K562 (cell line): ENCODE measurements around the gene PPP1R13L. TPM values are rescaled to one million over a fixed set of nuclear protein-coding genes. Genes with fewer than 3 reads are reported as not detected.
A peak's percentile ranks its signal among the peaks of the same experiment; 100 is the strongest.

Source experiments
- ARID3B ChIP-seq: fragments of 250-450 bp; sonication (Bioruptor Pico); IDR thresholded peaks from 2 replicates; pipeline ENCODE4 v1.4.0; 2020; ENCODE audit warnings: borderline replicate concordance
- CBFA2T3 ChIP-seq: fragments of 450-650 bp; IDR thresholded peaks from 2 replicates; pipeline ENCODE4 v1.6.1; 2017
- ERF ChIP-seq: fragments of 450-650 bp; formaldehyde crosslinking; IDR thresholded peaks from 2 replicates; pipeline ENCODE4 v1.4.0; 2020; ENCODE audit warnings: mild to moderate bottlenecking, mixed read lengths
- ESRRB ChIP-seq: fragments of 250-450 bp; sonication (Bioruptor Pico); IDR thresholded peaks from 2 replicates; pipeline ENCODE4 v1.5.0; 2020; ENCODE audit warnings: mild to moderate bottlenecking, moderate library complexity, borderline replicate concordance
- EZH2 ChIP-seq: IDR thresholded peaks from 2 replicates; pipeline ENCODE4 v1.6.1; 2012; ENCODE audit warnings: low read depth, mild to moderate bottlenecking, inconsistent platforms, low read length, borderline replicate concordance
- FIP1L1 ChIP-seq: fragments of 200-400 bp; formaldehyde crosslinking; IDR thresholded peaks from 2 replicates; pipeline ENCODE4 v1.6.1; 2018; ENCODE audit warnings: mild to moderate bottlenecking, low read depth, low read length; ENCODE audit not compliant: poor library complexity, severe bottlenecking
- FOXK1 ChIP-seq: sonication (generic); formaldehyde crosslinking; IDR thresholded peaks from 2 replicates; pipeline ENCODE4 v1.8.0; 2022; ENCODE audit warnings: missing genetic modification reagents, mild to moderate bottlenecking, borderline replicate concordance
- FUS ChIP-seq: fragments of 200-400 bp; formaldehyde crosslinking; optimal IDR thresholded peaks from 2 replicates; pipeline ENCODE3; 2017; ENCODE audit warnings: low read depth, low read length
- HNRNPH1 ChIP-seq: fragments of 200-400 bp; formaldehyde crosslinking; optimal IDR thresholded peaks from 2 replicates; pipeline ENCODE3; 2017; ENCODE audit warnings: low read depth, mild to moderate bottlenecking, low read length, moderate library complexity
- IRF2 ChIP-seq: sonication (generic); formaldehyde crosslinking; IDR thresholded peaks from 2 replicates; pipeline ENCODE4 v1.8.1; 2022; ENCODE audit warnings: mild to moderate bottlenecking, missing genetic modification reagents
- NFATC3 ChIP-seq: fragments of 450-650 bp; IDR thresholded peaks from 2 replicates; pipeline ENCODE4 v1.6.1; 2017; ENCODE audit warnings: mild to moderate bottlenecking
- NFE2L1 ChIP-seq: fragments of 450-650 bp; IDR thresholded peaks from 2 replicates; pipeline ENCODE4 v1.6.1; 2016; ENCODE audit warnings: missing genetic modification characterization, low read depth, mild to moderate bottlenecking, missing compliant biosample characterization, moderate library complexity, borderline replicate concordance
- NR2C2 ChIP-seq, 2 experiments: fragments of 200-800 bp in 1 of 2; sonication (Bioruptor generic) in 1 of 2; sonication (generic) in 1 of 2; formaldehyde crosslinking in 1 of 2; IDR thresholded peaks; 2 replicates each; pipeline versions ENCODE4 v1.6.1 to v1.8.0; 2016 to 2022; ENCODE audit warnings: mild to moderate bottlenecking in 1 of 2, missing compliant biosample characterization in 1 of 2, missing genetic modification characterization in 1 of 2, missing genetic modification reagents in 1 of 2
- PCBP2 ChIP-seq: fragments of 200-400 bp; formaldehyde crosslinking; IDR thresholded peaks from 2 replicates; pipeline ENCODE4 v1.6.1; 2018; ENCODE audit warnings: low read length, low read depth, mild to moderate bottlenecking, moderate library complexity; ENCODE audit not compliant: poor library complexity, severe bottlenecking
- PHB ChIP-seq: fragments of 250-450 bp; sonication (Bioruptor Pico); IDR thresholded peaks from 2 replicates; pipeline ENCODE4 v1.5.0; 2021
- POLR3G ChIP-seq: IDR thresholded peaks from 2 replicates; pipeline ENCODE4 v1.6.1; 2011; ENCODE audit not compliant: insufficient read length, insufficient replicate concordance; ENCODE audit errors: extremely low read depth
- SIRT6 ChIP-seq: IDR thresholded peaks from one replicate; pipeline ENCODE4 v1.6.1; 2012; ENCODE audit warnings: low read depth, mild to moderate bottlenecking, control low read depth, inconsistent platforms, low read length, moderate library complexity
- SMARCA4 ChIP-seq: fragments of 450-650 bp; IDR thresholded peaks from 2 replicates; pipeline ENCODE4 v1.6.1; 2016
- TARDBP ChIP-seq: fragments of 450-650 bp; IDR thresholded peaks from 2 replicates; pipeline ENCODE4 v1.6.1; 2016
- U2AF2 ChIP-seq: fragments of 200-400 bp; formaldehyde crosslinking; optimal IDR thresholded peaks from 2 replicates; pipeline ENCODE3; 2017; ENCODE audit warnings: low read depth, mild to moderate bottlenecking, low read length
- USF1 ChIP-seq: sonication (generic); formaldehyde crosslinking; IDR thresholded peaks from 2 replicates; pipeline ENCODE4 v1.9.0; 2022; ENCODE audit warnings: mild to moderate bottlenecking, missing genetic modification reagents
- ZBTB8A ChIP-seq: fragments of 450-650 bp; IDR thresholded peaks from 2 replicates; pipeline ENCODE4 v1.6.1; 2018; ENCODE audit warnings: mild to moderate bottlenecking, moderate library complexity; ENCODE audit not compliant: partially characterized antibody
- ZNF165 ChIP-seq: fragments of 250-450 bp; sonication (Bioruptor Pico); IDR thresholded peaks from 2 replicates; pipeline ENCODE4 v1.4.0; 2020; ENCODE audit warnings: borderline replicate concordance
- ZNF174 ChIP-seq: fragments of 250-450 bp; sonication (Bioruptor Pico); IDR thresholded peaks from 2 replicates; pipeline ENCODE4 v1.4.0; 2020; ENCODE audit warnings: mild to moderate bottlenecking
- ZNF239 ChIP-seq: fragments of 250-450 bp; sonication (Bioruptor Pico); IDR thresholded peaks from 2 replicates; pipeline ENCODE4 v1.4.0; 2020; ENCODE audit warnings: mild to moderate bottlenecking
- ZNF507 ChIP-seq: conservative IDR thresholded peaks from 2 replicates; pipeline ENCODE4 v1.6.1; 2017; ENCODE audit warnings: missing genetic modification characterization, missing compliant biosample characterization
- ZNF707 ChIP-seq: fragments of 250-450 bp; sonication (Bioruptor Pico); conservative IDR thresholded peaks from 2 replicates; pipeline ENCODE4 v1.8.0; 2022; ENCODE audit warnings: inconsistent platforms, mild to moderate bottlenecking, moderate library complexity
- ZSCAN29 ChIP-seq: fragments of 450-650 bp; IDR thresholded peaks from 2 replicates; pipeline ENCODE4 v1.6.1; 2017
- polyA plus RNA-seq, 8 experiments: library from polyadenylated mRNA; depleted of rRNA in 4 of 8; stranded (reverse) in 5 of 8; unstranded in 3 of 8; fragments of >200 nt; fragmentation: Nextera tagmentation in 2 of 8; fragmentation: Illumina TruSeq in 1 of 8; extraction: Ambion mirVana in 2 of 8; extraction: Trizol in 1 of 8; gene quantifications; 2 replicates each; pipeline versions ENCODE4 v1.2.1 to v1.2.3, GENCODE V29; 2011 to 2014; ENCODE audit warnings: inconsistent platforms in 1 of 8, missing spikeins in 1 of 8
- total RNA-seq, 7 experiments: library from RNA; depleted of rRNA in 6 of 7; stranded (reverse); fragments of >200 nt in 6 of 7; fragmentation: Illumina TruSeq in 2 of 7; extraction: Trizol in 2 of 7; gene quantifications; 2 replicates each; pipeline versions ENCODE4 v1.2.1 to v1.2.3, GENCODE V29; 2011 to 2021; ENCODE audit warnings: low replicate concordance in 1 of 7
- TF ChIP-seq, protein P1 (sequence below): fragments of 450-650 bp; IDR thresholded peaks from 2 replicates; pipeline ENCODE4 v1.6.1; 2016; ENCODE audit warnings: missing biosample characterization, missing genetic modification characterization

The PPP1R13L gene
- total and polyA plus RNA-seq, 9 of the 15 experiments (the other 6 are each of a cell fraction or from before 2014, with no cell fraction given), result 0.32 to 6.7 (median 2.0) TPM

GRCh38 chr19:45423589-45424190 is 18.8 kb upstream of the PPP1R13L start, which contains the start of gene ERCC1 (continued):
- TF ChIP-seq SMARCA4 (no peak), CBFA2T3 (peak; percentile 48; the same call in 1 of the 2 replicates), ARID3B (CRISPR knock-in tag) (no peak), TARDBP (no peak), SIRT6 (no peak), ESRRB (CRISPR knock-in tag) (no peak), FIP1L1 (peak; percentile 76), HNRNPH1 (no peak), ZNF174 (CRISPR knock-in tag) (no peak), NFE2L1 (tag) (no peak), NFATC3 (no peak), EZH2 (no peak), U2AF2 (no peak), IRF2 (CRISPR knock-in tag) (no peak), NR2C2 (CRISPR knock-in tag; IDR thresholded peaks at IDR 0.05) (peak; percentile 73; the same call in 1 of the 2 replicates), NR2C2 (tag; IDR thresholded peaks at IDR 0.05) (peak; percentile 91), ZNF165 (no peak), ZNF507 (tag) (no peak), ZNF707 (CRISPR knock-in tag) (no peak), FOXK1 (no peak), FUS (no peak), ZBTB8A (no peak), PCBP2 (no peak), PHB (CRISPR knock-in tag) (no peak), ERF (CRISPR knock-in tag) (no peak), POLR3G (no peak), ZSCAN29 (no peak), USF1 (CRISPR knock-in tag) (no peak), ZNF239 (no peak)
- TF ChIP-seq, protein P1, sequence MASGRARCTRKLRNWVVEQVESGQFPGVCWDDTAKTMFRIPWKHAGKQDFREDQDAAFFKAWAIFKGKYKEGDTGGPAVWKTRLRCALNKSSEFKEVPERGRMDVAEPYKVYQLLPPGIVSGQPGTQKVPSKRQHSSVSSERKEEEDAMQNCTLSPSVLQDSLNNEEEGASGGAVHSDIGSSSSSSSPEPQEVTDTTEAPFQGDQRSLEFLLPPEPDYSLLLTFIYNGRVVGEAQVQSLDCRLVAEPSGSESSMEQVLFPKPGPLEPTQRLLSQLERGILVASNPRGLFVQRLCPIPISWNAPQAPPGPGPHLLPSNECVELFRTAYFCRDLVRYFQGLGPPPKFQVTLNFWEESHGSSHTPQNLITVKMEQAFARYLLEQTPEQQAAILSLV, result no peak
